ENCODE data around the gene SNN.

- TF ChIP-seq CTCF (IDR thresholded peaks at IDR 0.05; ENCODE audit: poor library complexity) (no peak), EZH2 (IDR thresholded peaks at IDR 0.05; ENCODE audit: borderline replicate concordance) (no peak), EZH2phosphoT487 (IDR thresholded peaks at IDR 0.05; ENCODE audit: low read depth, severe bottlenecking, unreplicated experiment) (no peak)
These were observed 3.0 kb downstream of the SNN start for GRCh38 chr16:11671271-11671670.
